Islet precursor cell (in vitro differentiated cells): ENCODE data around the gene ALKBH4.
"Not testable (repeated sequence)": the region's sequence is repeated elsewhere in the genome, so short reads cannot be mapped to it uniquely, and the experiment has no call there.

Experiments used
- DNase-seq: peaks from one replicate; pipeline ENCODE4 v3.0.0-alpha.2; 2018

ALKBH4 gene

GRCh38 chr7:102425639-102426267 is 38.9 kb downstream of the ALKBH4 start:
- no peak for DNase-seq

- DNase-seq = no peak
Measured at GRCh38 chr7:102424787-102425218, 39.9 kb downstream of the ALKBH4 start.

DNA sequence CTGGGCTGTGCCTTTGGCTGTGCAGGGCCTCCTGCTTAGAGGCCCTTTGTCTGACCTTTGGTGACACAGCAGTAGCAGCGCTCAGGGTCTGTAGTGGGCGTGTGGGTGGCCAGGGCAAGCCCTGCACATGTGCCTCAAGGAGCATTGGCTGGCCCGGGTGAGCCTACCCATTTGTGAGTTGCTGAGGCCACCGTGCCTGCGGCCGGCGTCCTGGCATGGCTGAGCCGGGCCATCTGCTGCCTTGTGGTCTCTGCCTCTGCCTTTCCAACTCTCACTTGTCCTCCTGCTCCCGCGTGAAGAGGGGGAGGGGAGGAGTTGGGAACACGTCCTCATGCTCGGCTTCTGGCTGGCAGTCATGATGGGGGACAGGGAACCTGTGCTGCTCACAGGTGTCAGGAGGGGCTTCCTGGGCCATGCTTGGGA is 40.5 kb downstream of the ALKBH4 start:
- DNase-seq = no peak

DNA sequence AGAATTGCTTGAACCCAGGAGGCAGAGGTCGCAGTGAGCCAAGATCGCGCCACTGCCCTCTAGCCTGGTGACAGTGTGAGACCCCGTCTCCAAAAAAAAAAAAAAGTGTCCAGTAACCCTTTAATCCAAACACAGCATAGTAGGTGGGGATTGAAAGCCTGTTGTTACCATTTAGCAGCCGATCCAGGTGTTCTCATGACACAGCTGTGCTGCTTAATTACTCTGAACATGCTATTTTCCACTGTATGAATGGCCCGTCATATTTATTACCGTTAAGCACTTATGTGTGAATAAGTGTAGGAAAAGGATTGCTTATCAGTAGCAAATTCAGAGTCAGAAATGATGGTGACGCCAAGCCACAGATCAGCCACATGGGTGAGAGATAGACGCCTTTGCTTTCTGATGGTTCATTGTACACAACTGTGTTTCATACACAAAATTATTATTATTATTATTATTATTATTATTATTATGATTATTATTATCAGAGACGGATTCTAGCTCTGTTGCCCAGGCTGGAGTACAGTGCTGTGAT is 42.9 kb downstream of the ALKBH4 start:
- no peak for DNase-seq

- no peak for DNase-seq
Measured at GRCh38 chr7:102418592-102418991, 46.1 kb downstream of the ALKBH4 start.

- no peak for DNase-seq
Measured at GRCh38 chr7:102417105-102417504, 47.6 kb downstream of the ALKBH4 start.

- DNase-seq = no peak
Measured at GRCh38 chr7:102416406-102416805, 48.3 kb downstream of the ALKBH4 start.

DNA sequence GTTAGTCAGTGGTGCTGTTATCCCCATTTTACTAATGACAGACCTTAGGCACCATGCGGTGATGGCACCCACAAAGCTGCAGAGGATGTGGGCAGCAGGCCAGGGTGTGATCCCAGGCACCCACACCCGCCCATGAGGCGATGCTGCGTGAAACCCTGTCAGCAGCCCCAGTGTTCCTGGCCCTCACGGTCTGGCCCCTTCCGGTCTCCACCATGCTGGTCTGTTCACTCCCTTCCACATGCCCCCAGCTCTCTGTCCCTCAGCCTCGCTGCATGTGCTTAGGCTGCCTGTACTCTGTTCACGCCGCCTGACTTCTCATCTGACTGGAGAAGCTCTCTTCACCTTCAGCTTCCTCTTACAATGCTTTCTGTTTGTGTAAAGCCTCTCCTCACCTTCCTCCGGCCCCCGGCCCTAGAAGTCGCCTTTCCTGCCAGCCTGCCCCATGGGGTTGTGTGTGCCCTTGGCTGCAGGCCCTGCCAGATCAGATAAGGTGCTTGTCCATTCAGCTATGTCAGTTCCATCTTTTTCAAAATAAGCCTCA is 48.9 kb downstream of the ALKBH4 start:
- DNase-seq = no peak

DNA sequence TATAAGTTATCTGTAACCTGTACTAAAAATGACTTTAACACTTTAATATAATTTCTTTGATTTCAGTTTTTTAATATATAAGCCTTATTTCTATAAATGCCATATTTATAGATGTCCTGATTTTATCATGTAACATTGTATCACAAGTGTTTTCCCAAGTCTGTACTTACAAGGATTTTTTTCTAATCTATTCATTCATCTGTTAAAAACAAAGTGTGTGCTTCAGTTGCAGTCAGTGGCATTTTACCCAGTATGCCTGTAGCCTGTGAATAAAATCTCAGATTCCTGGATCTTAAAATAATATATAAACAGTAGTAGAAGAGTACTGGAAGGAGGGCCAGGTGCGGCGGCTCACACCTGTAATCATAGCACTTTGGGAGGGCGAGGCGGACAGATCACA is 51.1 kb downstream of the ALKBH4 start:
- DNase-seq = no peak

DNA sequence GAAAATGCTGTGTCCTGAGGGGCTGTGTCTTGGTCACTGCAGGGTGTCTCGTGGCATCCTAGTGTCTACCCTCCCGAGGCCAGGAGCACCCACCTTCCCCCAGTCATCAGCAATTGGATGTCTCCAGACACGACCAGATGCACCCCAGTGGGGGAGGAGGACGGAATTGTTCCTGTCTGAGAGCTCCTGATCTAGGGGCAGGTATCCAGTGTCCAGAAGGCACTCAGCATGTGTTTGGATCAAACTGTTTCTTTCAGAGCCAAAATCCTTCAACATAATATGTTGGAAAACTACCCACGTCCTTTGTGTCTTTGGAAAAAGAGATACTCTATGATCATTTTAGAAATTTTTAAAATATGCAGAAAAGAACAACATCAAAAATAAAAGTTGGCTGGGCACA is 51.6 kb downstream of the ALKBH4 start:
- DNase-seq = no peak

DNA sequence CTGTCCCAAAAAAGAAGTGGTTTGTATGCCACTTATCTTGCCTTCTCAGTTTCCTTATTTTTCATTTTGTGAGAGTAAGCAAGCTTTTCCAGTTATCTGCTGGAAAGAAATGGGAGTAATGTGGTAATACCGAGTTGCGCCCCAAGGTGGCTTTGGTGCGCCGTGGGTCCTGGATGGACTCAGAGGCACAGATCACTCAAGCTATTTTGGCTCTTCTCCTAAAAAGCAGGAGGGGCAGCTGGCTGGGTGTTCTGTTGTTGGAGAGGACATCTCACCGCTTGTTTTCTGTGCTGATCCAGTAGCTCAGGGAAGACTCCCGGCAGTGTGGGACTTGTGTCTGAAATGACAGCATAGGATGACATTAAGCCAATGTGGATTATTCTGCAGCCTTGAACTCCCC is 52.1 kb downstream of the ALKBH4 start:
- no peak for DNase-seq

GRCh38 chr7:102410918-102411317 is 53.7 kb downstream of the ALKBH4 start:
- no peak for DNase-seq

DNA sequence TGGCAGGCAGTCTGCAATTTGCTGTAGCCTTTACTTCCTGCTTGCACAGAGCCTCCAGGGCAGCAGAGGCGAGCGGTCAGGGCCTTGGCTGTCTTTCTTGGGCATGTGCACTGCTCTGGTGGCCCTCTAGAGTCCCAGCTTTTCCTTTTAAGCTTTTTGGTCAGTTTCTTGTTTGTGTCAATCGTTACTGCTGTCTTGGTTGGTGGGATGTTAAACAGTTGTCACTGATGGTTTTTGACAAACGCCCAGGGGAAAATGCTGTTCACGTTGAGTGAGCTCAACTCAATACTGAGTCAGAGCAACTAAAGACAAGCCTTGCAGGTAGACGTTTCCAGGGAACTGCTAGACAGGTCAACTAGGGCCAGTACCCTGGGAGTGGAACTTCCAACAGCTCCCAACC is 54.5 kb downstream of the ALKBH4 start:
- no peak for DNase-seq

- DNase-seq = no peak
Measured at GRCh38 chr7:102409340-102409739, 55.3 kb downstream of the ALKBH4 start.

GRCh38 chr7:102408530-102408929 is 56.1 kb downstream of the ALKBH4 start:
- DNase-seq = not testable (repeated sequence)

- no peak for DNase-seq
Measured at GRCh38 chr7:102407910-102408309, 56.8 kb downstream of the ALKBH4 start.
